Liver (tissue), 9 donors: Measurements from ENCODE around the gene NMUR1. TPM values are rescaled to one million over a fixed set of nuclear protein-coding genes. Genes with fewer than 3 reads are reported as not detected.

Experiments used
- DNase-seq: peaks from one replicate; pipeline ENCODE4 v3.0.0-alpha.2; 2017; ENCODE audit warnings: low spot score
- H3K27ac ChIP-seq, 2 donors: one replicate each; pipeline ENCODE4 v1.7.0; 2013; ENCODE audit warnings: inconsistent platforms in 2 of 2, low read length in 2 of 2, control low read depth in 1 of 2, low read depth in 1 of 2, mild to moderate bottlenecking in 1 of 2
- H3K27me3 ChIP-seq, 4 donors: one replicate each; pipeline versions ENCODE4 v1.6.1 to v1.7.0; 2013; ENCODE audit warnings: low read length in 3 of 4, inconsistent platforms in 1 of 4, mild to moderate bottlenecking in 1 of 4, moderate library complexity in 1 of 4; ENCODE audit not compliant: control insufficient read depth in 4 of 4, insufficient read depth in 4 of 4
- H3K36me3 ChIP-seq, 4 donors: one replicate each; pipeline versions ENCODE4 v1.6.1 to v1.7.0; 2013; ENCODE audit warnings: low read length in 3 of 4, mild to moderate bottlenecking in 3 of 4, low read depth in 1 of 4, moderate library complexity in 1 of 4; ENCODE audit not compliant: control insufficient read depth in 4 of 4, insufficient read depth in 3 of 4
- H3K4me1 ChIP-seq, 4 donors: one replicate each; pipeline versions ENCODE4 v1.6.1 to v1.7.0; 2013; ENCODE audit warnings: low read length in 3 of 4, mild to moderate bottlenecking in 3 of 4, moderate library complexity in 1 of 4; ENCODE audit not compliant: control insufficient read depth in 4 of 4, insufficient read depth in 4 of 4
- H3K4me3 ChIP-seq, 3 donors: one replicate each; pipeline versions ENCODE4 v1.6.1 to v1.7.0; 2013; ENCODE audit warnings: low read length in 3 of 3, control low read depth in 1 of 3, low read depth in 1 of 3, mild to moderate bottlenecking in 1 of 3
- H3K9ac ChIP-seq, 2 donors: one replicate each; pipeline ENCODE4 v1.7.0; 2013; ENCODE audit warnings: low read length in 2 of 2, mild to moderate bottlenecking in 2 of 2, moderate library complexity in 2 of 2, control low read depth in 1 of 2, low read depth in 1 of 2
- H3K9me3 ChIP-seq, 4 donors: one replicate each; pipeline versions ENCODE4 v1.6.1 to v1.7.0; 2013; ENCODE audit warnings: low read length in 3 of 4; ENCODE audit not compliant: control insufficient read depth in 4 of 4
- HNF4G ChIP-seq: IDR thresholded peaks from 2 replicates; pipeline ENCODE4 v1.6.1; 2016; ENCODE audit warnings: antibody characterized with exemption
- REST ChIP-seq: IDR thresholded peaks from 2 replicates; pipeline ENCODE4 v1.6.1; 2016; ENCODE audit warnings: antibody characterized with exemption, mild to moderate bottlenecking
- RXRA ChIP-seq, 2 donors: IDR thresholded peaks; 2 replicates each; pipeline ENCODE4 v1.6.1; 2017 to 2018; ENCODE audit warnings: antibody characterized with exemption in 2 of 2, mild to moderate bottlenecking in 1 of 2
- ZBTB33 ChIP-seq: IDR thresholded peaks from 2 replicates; pipeline ENCODE4 v1.6.1; 2016; ENCODE audit warnings: antibody characterized with exemption
- WGBS: extraction: QIAGEN DNeasy Blood & Tissue Kit; methylation state at CpG from one replicate; pipeline ENCODE4 v1.1.7; 2013; 5-methylcytosine and 5-hydroxymethylcytosine counted together
- polyA plus RNA-seq, 2 donors: library from polyadenylated mRNA; stranded (reverse) in 1 of 2; unstranded in 1 of 2; fragments of 200-250 nt in 1 of 2; fragments of >200 nt in 1 of 2; fragmentation: Nextera tagmentation in 1 of 2; extraction: Ambion mirVana in 1 of 2; gene quantifications; one replicate each; pipeline versions ENCODE4 v1.2.1 to v1.2.3, GENCODE V29; 2013 to 2015
- total RNA-seq, 2 donors: library from RNA; depleted of rRNA; stranded (reverse); fragments of >200 nt; gene quantifications; one replicate each; pipeline ENCODE4 v1.2.3, GENCODE V29; 2014
- donor health status: healthy.
- donor health status: healthy.
- donor health status: healthy.
- donor health status: healthy.
- donor health status: healthy.

Gene NMUR1
- total and polyA plus RNA-seq, 4 donors = 0.23 to 0.84 (median 0.52) TPM

GRCh38 chr2:231568785-231569435, 38.7 kb upstream of the NMUR1 start (continued):
- TF ChIP-seq ZBTB33 = no peak

- H3K27ac ChIP-seq = no peak overlapping the region
- WGBS = 88% methylated on average over 6 of the region's 6 CpGs
- H3K36me3 ChIP-seq = no peaks in the 10 kb centered on the region
- TF ChIP-seq REST (no peak), HNF4G (no peak), RXRA (IDR thresholded peaks at IDR 0.05) (no peak)
- H3K9me3 ChIP-seq = peaks cover 0 to 3% (median 0%) of the 10 kb centered on the region in 4 donors
- H3K4me1 ChIP-seq = no peaks in the 10 kb centered on the region
- no peaks in the 10 kb centered on the region for H3K27me3 ChIP-seq
- no peak overlapping the region for H3K4me3 ChIP-seq
- no peak overlapping the region for H3K9ac ChIP-seq
- no peak for DNase-seq
These were observed 38.0 kb upstream of the NMUR1 start for GRCh38 chr2:231568098-231568784.

- Histone ChIP-seq H3K27me3 (no peaks in the 10 kb centered on the region), H3K9me3 (peaks cover 0 to 3% (median 0%) of the 10 kb centered on the region in 4 donors), H3K4me1 (no peaks in the 10 kb centered on the region), H3K27ac (no peak overlapping the region), H3K4me3 (no peak overlapping the region), H3K9ac (no peak overlapping the region), H3K36me3 (no peaks in the 10 kb centered on the region)
- DNase-seq = no peak
- no peak for TF ChIP-seq ZBTB33
- 82% methylated on average over 3 of the region's 3 CpGs for WGBS
These were observed 36.9 kb upstream of the NMUR1 start for GRCh38 chr2:231567159-231567558.
